Measurements from ENCODE around the gene HMBS.

HMBS gene

GRCh38 chr11:119114351-119114750, 29.7 kb downstream of the HMBS start:
- no peaks in the 10 kb centered on the region for H3K27me3 ChIP-seq (replicated peaks; ENCODE audit: control insufficient read depth, insufficient read depth, low read length)
- no peaks in the 10 kb centered on the region for H3K9me3 ChIP-seq (ENCODE audit: control insufficient read depth, low read length)
- no peak for DNase-seq (ENCODE audit: low read depth)
- peaks cover 44% of the 10 kb centered on the region for H3K36me3 ChIP-seq (ENCODE audit: control insufficient read depth, insufficient read depth, low read length, severe bottlenecking)
- no peak overlapping the region for H3K4me3 ChIP-seq (ENCODE audit: low read length)
- H3K9ac ChIP-seq (ENCODE audit: low read length) = no peak overlapping the region
- no peaks in the 10 kb centered on the region for H3K4me1 ChIP-seq (ENCODE audit: control insufficient read depth, insufficient read depth, low read length)

- H3K4me1 ChIP-seq (ENCODE audit: control insufficient read depth, insufficient read depth, low read length) = peaks cover 3% of the 10 kb centered on the region
- H3K9me3 ChIP-seq (ENCODE audit: control insufficient read depth, low read length) = no peaks in the 10 kb centered on the region
- H3K36me3 ChIP-seq (ENCODE audit: control insufficient read depth, insufficient read depth, low read length, severe bottlenecking) = peaks cover 43% of the 10 kb centered on the region
- H3K4me3 ChIP-seq (ENCODE audit: low read length) = no peak overlapping the region
- H3K9ac ChIP-seq (ENCODE audit: low read length) = no peak overlapping the region
- H3K27me3 ChIP-seq (replicated peaks; ENCODE audit: control insufficient read depth, insufficient read depth, low read length) = no peaks in the 10 kb centered on the region
- DNase-seq (ENCODE audit: low read depth) = no peak
Observed at GRCh38 chr11:119115484-119116234, 31.0 kb downstream of the HMBS start.

- no peak for DNase-seq (ENCODE audit: low read depth)
- Histone ChIP-seq H3K4me3 (ENCODE audit: low read length) (no peak overlapping the region), H3K36me3 (ENCODE audit: control insufficient read depth, insufficient read depth, low read length, severe bottlenecking) (peaks cover 38% of the 10 kb centered on the region), H3K9ac (ENCODE audit: low read length) (no peak overlapping the region), H3K27me3 (replicated peaks; ENCODE audit: control insufficient read depth, insufficient read depth, low read length) (no peaks in the 10 kb centered on the region), H3K4me1 (ENCODE audit: control insufficient read depth, insufficient read depth, low read length) (peaks cover 6% of the 10 kb centered on the region), H3K9me3 (ENCODE audit: control insufficient read depth, low read length) (no peaks in the 10 kb centered on the region)
Observed at GRCh38 chr11:119116235-119116594, 31.5 kb downstream of the HMBS start.

GRCh38 chr11:119116601-119117000, 31.9 kb downstream of the HMBS start:
- Histone ChIP-seq H3K4me3 (ENCODE audit: low read length) (no peak overlapping the region), H3K27me3 (replicated peaks; ENCODE audit: control insufficient read depth, insufficient read depth, low read length) (no peaks in the 10 kb centered on the region), H3K9me3 (ENCODE audit: control insufficient read depth, low read length) (no peaks in the 10 kb centered on the region), H3K36me3 (ENCODE audit: control insufficient read depth, insufficient read depth, low read length, severe bottlenecking) (peaks cover 34% of the 10 kb centered on the region), H3K4me1 (ENCODE audit: control insufficient read depth, insufficient read depth, low read length) (peaks cover 6% of the 10 kb centered on the region), H3K9ac (ENCODE audit: low read length) (no peak overlapping the region)
- no peak for DNase-seq (ENCODE audit: low read depth)

- no peak overlapping the region for H3K4me3 ChIP-seq (ENCODE audit: low read length)
- H3K27me3 ChIP-seq (replicated peaks; ENCODE audit: control insufficient read depth, insufficient read depth, low read length) = no peaks in the 10 kb centered on the region
- peaks cover 9% of the 10 kb centered on the region for H3K4me1 ChIP-seq (ENCODE audit: control insufficient read depth, insufficient read depth, low read length)
- no peak for DNase-seq (ENCODE audit: low read depth)
- peaks cover 29% of the 10 kb centered on the region for H3K36me3 ChIP-seq (ENCODE audit: control insufficient read depth, insufficient read depth, low read length, severe bottlenecking)
- H3K9ac ChIP-seq (ENCODE audit: low read length) = no peak overlapping the region
- H3K9me3 ChIP-seq (ENCODE audit: control insufficient read depth, low read length) = no peaks in the 10 kb centered on the region
Observed at GRCh38 chr11:119117004-119117706, 32.5 kb downstream of the HMBS start.

GRCh38 chr11:119118227-119118626, 33.5 kb downstream of the HMBS start:
- Histone ChIP-seq H3K4me3 (ENCODE audit: low read length) (no peak overlapping the region), H3K27me3 (replicated peaks; ENCODE audit: control insufficient read depth, insufficient read depth, low read length) (no peaks in the 10 kb centered on the region), H3K9me3 (ENCODE audit: control insufficient read depth, low read length) (no peaks in the 10 kb centered on the region), H3K36me3 (ENCODE audit: control insufficient read depth, insufficient read depth, low read length, severe bottlenecking) (peaks cover 22% of the 10 kb centered on the region), H3K4me1 (ENCODE audit: control insufficient read depth, insufficient read depth, low read length) (peaks cover 20% of the 10 kb centered on the region), H3K9ac (ENCODE audit: low read length) (no peak overlapping the region)
- no peak for DNase-seq (ENCODE audit: low read depth)

GRCh38 chr11:119118946-119119345, 34.3 kb downstream of the HMBS start:
- Histone ChIP-seq H3K4me3 (ENCODE audit: low read length) (no peak overlapping the region), H3K4me1 (ENCODE audit: control insufficient read depth, insufficient read depth, low read length) (peaks cover 21% of the 10 kb centered on the region), H3K9ac (ENCODE audit: low read length) (no peak overlapping the region), H3K36me3 (ENCODE audit: control insufficient read depth, insufficient read depth, low read length, severe bottlenecking) (peaks cover 21% of the 10 kb centered on the region), H3K27me3 (replicated peaks; ENCODE audit: control insufficient read depth, insufficient read depth, low read length) (no peaks in the 10 kb centered on the region), H3K9me3 (ENCODE audit: control insufficient read depth, low read length) (no peaks in the 10 kb centered on the region)
- DNase-seq (ENCODE audit: low read depth) = no peak

- H3K27me3 ChIP-seq (replicated peaks; ENCODE audit: control insufficient read depth, insufficient read depth, low read length) = no peaks in the 10 kb centered on the region
- H3K36me3 ChIP-seq (ENCODE audit: control insufficient read depth, insufficient read depth, low read length, severe bottlenecking) = peaks cover 14% of the 10 kb centered on the region
- H3K9ac ChIP-seq (ENCODE audit: low read length) = peak overlapping the region; percentile 91
- DNase-seq (ENCODE audit: low read depth) = peak; percentile 66
- H3K4me3 ChIP-seq (ENCODE audit: low read length) = peak overlapping the region; percentile 96
- H3K4me1 ChIP-seq (ENCODE audit: control insufficient read depth, insufficient read depth, low read length) = peaks cover 24% of the 10 kb centered on the region
- no peaks in the 10 kb centered on the region for H3K9me3 ChIP-seq (ENCODE audit: control insufficient read depth, low read length)
Observed at GRCh38 chr11:119120639-119121007, 35.9 kb downstream of the HMBS start.

- H3K9ac ChIP-seq (ENCODE audit: low read length) = peak within 1 kb of the TSS; percentile 94
- H3K4me3 ChIP-seq (ENCODE audit: low read length) = peak within 1 kb of the TSS; percentile 96
- peak; percentile 100 for DNase-seq (ENCODE audit: low read depth)
- H3K36me3 ChIP-seq (ENCODE audit: control insufficient read depth, insufficient read depth, low read length, severe bottlenecking) = peaks cover 13% of the 10 kb centered on the region
- no peaks in the 10 kb centered on the region for H3K27me3 ChIP-seq (replicated peaks; ENCODE audit: control insufficient read depth, insufficient read depth, low read length)
- H3K9me3 ChIP-seq (ENCODE audit: control insufficient read depth, low read length) = no peaks in the 10 kb centered on the region
- H3K4me1 ChIP-seq (ENCODE audit: control insufficient read depth, insufficient read depth, low read length) = peaks cover 24% of the 10 kb centered on the region
Observed at GRCh38 chr11:119121008-119121810, 36.5 kb downstream of the HMBS start, which contains the start of gene HINFP. TSS of gene HINFP (plus strand) at chr11:119121580. CDS start at chr11:119126945, 5,365 bp downstream.

GRCh38 chr11:119121811-119122124, 37.1 kb downstream of the HMBS start:
- Histone ChIP-seq H3K27me3 (replicated peaks; ENCODE audit: control insufficient read depth, insufficient read depth, low read length) (no peaks in the 10 kb centered on the region), H3K9me3 (ENCODE audit: control insufficient read depth, low read length) (no peaks in the 10 kb centered on the region), H3K36me3 (ENCODE audit: control insufficient read depth, insufficient read depth, low read length, severe bottlenecking) (peaks cover 13% of the 10 kb centered on the region), H3K9ac (ENCODE audit: low read length) (peak overlapping the region; percentile 94), H3K4me3 (ENCODE audit: low read length) (peak overlapping the region; percentile 96), H3K4me1 (ENCODE audit: control insufficient read depth, insufficient read depth, low read length) (peaks cover 27% of the 10 kb centered on the region)
- DNase-seq (ENCODE audit: low read depth) = no peak

- Histone ChIP-seq H3K9ac (ENCODE audit: low read length) (no peak overlapping the region), H3K9me3 (ENCODE audit: control insufficient read depth, low read length) (no peaks in the 10 kb centered on the region), H3K36me3 (ENCODE audit: control insufficient read depth, insufficient read depth, low read length, severe bottlenecking) (peaks cover 20% of the 10 kb centered on the region), H3K4me1 (ENCODE audit: control insufficient read depth, insufficient read depth, low read length) (peaks cover 22% of the 10 kb centered on the region), H3K27me3 (replicated peaks; ENCODE audit: control insufficient read depth, insufficient read depth, low read length) (no peaks in the 10 kb centered on the region), H3K4me3 (ENCODE audit: low read length) (no peak overlapping the region)
- DNase-seq (ENCODE audit: low read depth) = no peak
Observed at GRCh38 chr11:119125821-119126220, 41.1 kb downstream of the HMBS start.

All from adipocyte (in vitro differentiated cells).